ENCODE measurements around the gene MED15.

The MED15 gene

DNA sequence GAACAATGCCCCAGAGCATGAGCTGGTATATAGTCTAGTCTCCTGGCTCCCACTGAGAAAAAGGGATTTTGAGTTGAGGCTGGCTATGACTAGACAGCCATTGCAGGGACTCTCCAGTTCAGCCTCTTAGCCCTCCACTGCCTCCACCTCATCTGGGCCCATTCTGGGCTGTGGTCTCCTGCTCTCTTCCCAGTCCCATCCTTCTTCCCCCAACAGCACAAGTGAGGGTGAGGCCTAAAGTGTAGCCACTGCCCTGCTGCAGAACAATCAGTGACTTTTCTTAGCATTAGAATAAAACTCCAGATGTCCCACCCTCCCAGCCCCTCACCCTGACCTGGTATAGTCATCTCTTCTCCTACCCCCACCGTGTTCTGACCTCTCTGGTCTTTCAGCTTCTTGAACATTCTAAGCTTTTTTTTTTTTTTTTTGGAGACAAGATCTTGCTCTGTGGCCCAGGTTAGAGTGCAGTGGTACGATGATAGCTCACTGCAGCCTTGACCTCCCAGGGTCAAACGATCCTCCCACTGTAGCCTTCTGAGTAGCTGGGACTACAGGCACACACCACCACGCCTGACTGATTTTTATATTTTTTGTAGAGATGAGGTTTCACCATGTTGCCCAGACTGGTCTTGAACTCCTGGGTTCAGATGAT is 4.3 kb downstream of the MED15 start:
- DNase-seq = no peak

- DNase-seq = no peak
These were observed 7.4 kb downstream of the MED15 start for GRCh38 chr22:20514658-20515406.

- no peak for DNase-seq
These were observed 9.0 kb downstream of the MED15 start for GRCh38 chr22:20516399-20516798.

- no peak for DNase-seq
These were observed 10.0 kb downstream of the MED15 start for GRCh38 chr22:20517422-20517821.

- no peak for DNase-seq
These were observed 10.6 kb downstream of the MED15 start for GRCh38 chr22:20517841-20518592.

DNA sequence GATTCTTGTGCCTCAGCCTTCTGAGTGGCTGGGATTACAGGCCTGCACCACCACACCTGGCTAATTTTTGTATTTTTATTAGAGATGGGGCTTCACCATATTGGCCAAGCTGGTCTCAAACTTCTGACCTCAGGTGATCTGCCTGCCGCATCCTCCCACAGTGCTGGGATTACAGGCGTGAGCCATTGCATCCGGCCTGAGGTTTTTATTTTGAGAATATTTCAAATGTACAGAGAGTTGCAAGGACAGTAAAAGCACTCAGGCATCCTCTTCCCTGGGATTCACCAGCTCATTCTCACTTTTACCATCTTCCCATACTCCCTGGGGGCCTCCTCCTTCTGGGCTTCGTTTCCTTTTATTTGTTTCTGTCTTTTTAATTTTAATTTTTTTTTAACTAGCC is 12.1 kb downstream of the MED15 start:
- DNase-seq = no peak

DNA sequence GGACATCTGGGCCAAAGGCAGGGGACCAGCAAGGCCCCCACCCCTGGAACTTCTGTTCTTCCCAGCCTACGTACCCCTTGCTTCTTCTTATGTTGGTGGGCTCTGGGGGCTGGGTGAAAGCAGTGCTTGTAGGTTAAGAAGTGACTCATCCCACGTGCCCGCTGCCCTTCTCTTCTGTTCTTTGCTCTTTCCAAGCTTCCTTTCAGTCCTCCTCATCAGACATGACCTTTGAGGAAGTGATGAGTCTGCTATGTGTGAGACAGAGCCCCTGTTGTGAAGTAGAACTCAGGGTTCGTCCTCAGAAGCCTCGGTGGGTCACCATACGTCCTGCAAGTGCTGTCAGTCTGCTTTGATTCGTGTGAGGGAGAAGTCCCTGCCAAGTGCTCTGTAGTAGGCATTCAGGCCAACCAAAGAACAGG is 12.7 kb downstream of the MED15 start:
- no peak for DNase-seq

DNA sequence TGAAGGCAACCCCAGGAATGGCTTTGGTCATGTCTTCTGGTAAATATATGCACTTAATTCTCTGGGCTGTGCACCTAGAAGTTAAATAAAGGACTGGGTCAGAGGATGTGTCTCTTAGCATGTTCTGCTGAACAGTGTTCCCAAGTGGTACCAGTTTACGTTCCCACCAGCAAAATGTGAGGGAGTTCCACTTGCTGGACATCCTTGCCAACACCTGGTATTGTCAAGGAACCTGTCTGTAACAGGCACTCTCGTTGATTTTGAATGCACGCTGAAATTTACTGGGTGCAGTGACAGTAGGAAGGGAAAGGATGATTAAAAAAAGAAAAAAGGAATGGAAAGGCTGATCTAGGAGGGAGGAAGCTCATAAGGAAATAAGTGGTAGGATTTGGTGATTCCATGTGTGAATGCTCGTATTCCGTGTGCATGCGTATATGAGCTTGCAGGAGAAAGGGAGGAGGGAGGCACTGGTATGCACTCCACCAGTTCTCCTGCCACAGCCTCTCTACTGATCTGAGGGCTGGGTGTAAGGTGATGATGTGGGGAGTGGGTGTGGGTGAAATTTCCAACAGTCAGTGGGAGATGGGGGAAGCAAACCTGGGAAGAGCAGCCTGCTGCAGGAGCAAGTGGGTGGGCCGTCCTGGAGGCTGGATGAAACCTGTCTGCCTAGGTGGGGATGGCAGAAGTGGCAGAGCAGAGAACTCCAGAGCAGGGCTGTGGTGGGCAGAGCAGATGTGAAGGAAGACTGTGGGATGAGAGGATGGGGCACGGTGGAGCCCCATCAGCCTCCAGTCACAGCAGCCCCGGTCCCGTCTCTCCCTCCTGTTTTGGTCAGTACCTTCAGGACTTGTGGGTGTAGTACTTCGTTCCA is 15.0 kb downstream of the MED15 start:
- DNase-seq = no peak

DNA sequence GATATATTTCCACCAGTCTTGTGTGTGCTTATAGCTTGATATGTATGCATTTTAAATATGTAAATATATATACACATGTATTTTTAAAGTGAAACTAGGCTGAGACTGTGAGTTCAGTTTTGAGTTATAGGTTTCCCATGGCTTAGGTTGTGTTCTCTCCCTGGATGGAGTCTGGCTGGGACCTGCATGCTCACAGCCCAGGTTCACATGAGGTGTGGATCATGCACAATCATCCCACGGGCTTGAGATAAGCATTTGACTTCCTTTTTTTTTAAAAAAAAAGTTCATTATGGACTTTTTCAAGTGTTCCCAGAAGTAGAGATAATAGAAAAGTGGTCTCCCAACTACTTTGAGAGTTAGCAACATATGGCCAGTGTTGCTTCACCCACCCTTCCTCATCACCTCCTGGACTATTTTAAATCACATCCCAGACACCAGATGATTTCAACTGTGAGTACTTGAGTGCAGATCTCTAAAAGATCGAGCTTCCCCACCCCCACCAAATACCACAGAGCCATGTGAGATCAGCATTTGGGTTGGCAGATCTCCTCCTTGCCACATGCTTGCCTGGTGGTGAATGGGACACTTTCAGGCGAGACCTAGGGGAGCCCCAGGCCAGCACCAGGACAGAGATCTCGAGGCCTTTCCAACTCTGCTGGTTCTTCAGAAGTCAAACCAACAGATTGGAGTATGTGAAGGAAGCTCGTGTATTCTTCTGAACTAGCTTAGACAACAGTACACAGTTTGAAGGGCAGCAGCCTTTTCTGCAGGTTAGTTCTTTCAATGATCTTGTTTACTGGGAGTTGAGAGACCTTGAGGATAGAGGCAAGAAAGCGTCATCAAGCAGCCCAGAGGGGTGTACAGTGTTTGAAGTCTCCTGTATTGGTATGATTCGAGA is 15.9 kb downstream of the MED15 start:
- no peak for DNase-seq

DNA sequence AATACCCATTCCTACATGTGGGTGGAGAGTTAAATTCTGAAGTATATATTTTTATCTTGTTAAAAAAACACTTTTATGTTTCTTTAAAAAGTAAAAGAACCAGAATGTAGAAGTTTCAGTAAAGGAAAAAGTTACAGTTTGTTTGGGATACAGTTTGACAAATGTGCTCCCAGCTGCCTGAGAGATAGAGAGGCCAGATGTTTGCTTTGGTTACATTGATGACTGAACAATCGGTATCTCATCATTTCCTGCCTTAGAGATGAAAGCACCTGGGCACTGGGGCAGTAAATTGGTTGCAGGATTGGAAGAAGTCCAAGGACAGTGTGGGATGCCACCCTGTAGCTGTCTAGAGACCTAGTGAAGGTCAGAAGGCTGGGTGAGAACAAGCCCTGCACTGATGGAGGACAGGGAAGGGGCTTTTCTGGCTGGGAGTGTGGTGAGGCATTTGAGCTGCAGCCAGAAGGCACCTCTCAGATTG is 16.6 kb downstream of the MED15 start:
- DNase-seq = peak; percentile 19

GRCh38 chr22:20525048-20525447 is 17.6 kb downstream of the MED15 start:
- no peak for DNase-seq

GRCh38 chr22:20526305-20526627 is 18.9 kb downstream of the MED15 start:
- no peak for DNase-seq

DNA sequence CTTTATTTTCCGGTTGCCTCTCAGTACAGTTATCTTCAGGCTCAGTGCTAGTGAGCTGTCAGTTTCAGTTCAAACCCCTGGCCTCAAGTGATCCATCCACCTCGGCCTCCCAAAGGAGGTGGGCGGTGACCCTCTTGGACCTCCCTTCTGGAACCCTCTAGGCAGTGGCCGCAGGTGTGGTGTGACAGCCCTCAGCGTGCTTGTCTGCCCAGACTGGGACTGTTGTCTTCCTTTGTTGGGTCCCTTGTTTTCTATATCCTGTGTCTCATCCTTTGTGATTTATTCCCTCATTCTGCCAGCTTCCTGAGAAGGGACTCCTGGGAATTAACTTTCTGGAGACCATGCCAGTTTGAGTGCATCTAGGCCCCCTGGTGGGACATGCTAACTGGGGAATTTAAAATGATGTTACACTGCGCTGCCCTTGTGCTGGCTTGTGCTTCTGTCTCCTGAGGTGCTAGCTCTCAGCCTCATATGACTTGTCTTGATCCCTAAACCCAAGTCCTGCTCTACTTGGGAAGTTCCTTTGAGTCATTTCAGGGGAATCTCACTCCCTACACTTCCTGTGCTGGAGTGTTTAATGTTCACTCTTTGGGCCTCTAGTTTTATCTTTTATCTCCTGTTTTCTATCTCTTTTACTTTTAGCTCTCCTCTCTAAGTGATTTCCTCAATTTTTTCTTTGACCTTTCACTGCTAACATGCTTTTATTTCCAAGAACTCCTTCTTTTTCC is 19.4 kb downstream of the MED15 start:
- no peak for DNase-seq

DNA sequence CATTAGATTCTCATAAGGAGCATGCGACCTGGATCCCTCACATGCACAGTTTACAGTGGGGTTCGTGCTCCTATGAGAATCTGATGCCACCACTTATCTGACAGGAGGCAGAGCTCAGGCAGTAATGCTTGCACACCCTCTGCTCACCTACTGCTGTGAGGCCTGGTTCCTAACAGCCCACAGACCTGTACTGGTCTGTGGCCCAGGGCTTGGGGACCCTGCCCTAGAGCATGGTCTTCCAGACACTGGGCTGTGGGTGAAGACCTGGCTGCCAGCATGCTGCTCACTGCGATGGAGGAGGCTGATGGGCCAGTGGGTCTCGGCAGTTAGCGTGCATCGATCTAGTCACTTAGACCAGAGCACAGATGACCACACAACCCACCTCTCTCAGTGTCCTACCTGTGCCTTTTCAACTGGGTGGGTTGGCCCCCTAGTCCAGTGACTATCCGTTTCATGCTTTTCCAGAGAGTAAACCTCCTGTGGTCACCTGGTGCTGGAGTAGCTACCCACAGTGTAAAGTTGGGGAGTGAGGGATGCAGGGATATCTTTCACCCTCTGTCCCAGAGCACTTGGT is 21.1 kb downstream of the MED15 start:
- DNase-seq = no peak

DNA sequence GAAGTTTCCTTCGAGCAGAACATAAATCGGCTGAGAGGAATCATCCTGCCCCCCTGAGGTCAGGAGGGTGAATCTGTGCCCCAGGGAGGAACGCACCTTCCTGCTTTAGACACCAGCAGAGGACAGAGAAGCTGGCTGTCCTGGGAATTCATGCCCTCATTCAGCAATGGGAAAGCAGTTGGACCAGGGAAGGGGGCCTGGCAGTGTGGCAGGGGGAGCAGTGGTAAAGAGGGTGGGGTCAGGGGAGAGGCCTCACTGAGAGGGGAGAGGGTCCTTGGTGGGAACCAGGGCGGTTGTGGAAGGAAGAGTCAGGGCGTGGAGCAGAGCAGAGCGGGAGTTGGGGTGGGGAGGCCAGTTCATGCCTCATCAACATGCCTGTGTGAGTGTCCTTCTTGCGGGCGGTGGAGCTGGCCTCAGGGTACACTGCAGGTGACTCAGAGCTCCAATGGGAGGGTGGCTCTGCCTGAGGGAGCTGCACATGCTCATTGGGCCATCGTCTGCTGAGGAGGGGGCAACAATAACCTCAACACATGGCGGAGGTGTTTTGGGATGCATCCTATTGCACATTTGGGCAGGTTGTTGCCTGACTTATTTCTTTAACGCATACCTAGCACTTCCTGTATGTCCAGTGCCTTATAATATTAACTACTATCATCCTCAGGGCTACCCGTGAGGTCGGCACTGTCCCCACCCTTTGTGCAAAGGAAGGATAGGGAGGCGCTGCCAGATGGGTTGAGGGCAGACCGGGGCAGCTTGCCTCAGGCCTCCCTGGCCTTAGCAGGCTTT is 23.2 kb downstream of the MED15 start:
- DNase-seq = no peak

GRCh38 chr22:20531154-20531403 is 23.7 kb downstream of the MED15 start:
- DNase-seq = no peak

- peak; percentile 25 for DNase-seq
These were observed 24.2 kb downstream of the MED15 start for GRCh38 chr22:20531404-20532201.

GRCh38 chr22:20532256-20532993 is 25.0 kb downstream of the MED15 start:
- no peak for DNase-seq
